ENCODE results near the gene XRN1.
"Not testable (repeated sequence)": the region's sequence is repeated elsewhere in the genome, so short reads cannot be mapped to it uniquely, and the experiment has no call there.

Gene XRN1

DNA sequence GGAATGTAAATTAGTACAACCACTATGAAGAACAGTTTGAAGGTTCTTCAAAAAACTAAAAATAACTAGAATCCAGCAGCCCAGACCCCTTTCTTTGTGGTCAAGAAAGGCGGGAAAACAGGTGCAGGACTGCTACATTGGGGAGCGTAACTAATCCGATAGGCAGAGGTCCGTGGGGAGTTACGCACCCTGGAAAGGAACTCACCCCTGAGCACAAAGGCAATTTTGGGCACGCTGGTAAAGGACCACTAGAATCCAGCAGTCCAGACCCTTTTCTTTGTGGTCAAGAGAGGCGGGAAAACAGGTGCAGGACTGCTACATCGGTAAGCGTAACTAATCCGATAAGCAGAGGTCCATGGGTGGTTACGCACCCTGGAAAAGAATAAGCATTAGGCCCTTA is 9.7 kb downstream of the XRN1 start:
- not testable (repeated sequence) for DNase-seq (ENCODE audit: low read depth)

DNA sequence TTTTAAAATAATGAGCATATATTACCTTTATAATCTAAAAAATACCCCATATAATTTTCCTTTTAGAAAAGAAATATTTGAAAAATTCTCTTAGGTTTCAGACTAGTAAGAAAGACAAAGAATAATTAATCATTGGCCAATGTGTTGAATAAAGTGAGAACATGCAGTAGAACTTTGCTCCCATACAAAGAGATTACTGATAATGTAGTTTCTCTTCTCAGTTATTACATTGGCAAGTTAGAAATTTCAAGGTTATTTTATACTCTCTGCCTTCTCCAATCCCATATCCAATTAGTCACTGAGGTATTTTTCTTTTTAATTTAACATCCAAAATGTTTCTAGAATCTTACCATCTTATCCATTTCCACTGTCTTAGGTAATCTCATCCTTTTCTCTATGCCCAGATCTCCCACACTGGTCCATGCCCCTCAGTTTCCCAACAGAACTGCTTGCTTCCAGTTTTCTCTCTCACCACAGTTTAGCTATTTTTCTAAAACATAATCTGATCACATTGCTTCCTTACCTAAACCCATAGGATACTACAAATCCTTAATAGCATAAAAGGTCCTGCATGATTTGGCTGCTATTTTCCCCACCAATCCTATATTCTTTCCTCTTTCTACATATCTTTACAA is 10.8 kb downstream of the XRN1 start:
- DNase-seq (ENCODE audit: low read depth) = no peak

DNA sequence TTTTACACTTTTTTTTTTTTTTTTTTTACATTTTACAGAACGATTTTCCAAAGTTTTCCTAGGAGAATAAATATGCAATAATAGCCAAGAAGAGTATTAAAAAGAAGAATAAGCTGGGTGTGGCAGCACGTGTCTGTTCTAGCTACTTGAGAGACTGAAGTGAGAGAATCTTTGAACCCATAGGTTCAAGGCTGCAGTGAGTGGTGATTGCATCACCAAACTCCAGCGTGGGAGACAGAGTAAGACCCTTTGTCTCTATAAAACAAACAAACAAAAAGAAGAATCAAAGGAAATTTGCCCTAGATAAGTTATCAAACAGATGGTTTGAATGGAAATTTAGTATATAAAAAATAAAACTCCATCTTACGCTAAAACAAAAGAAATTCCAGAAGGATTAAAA is 13.3 kb downstream of the XRN1 start:
- DNase-seq (ENCODE audit: low read depth) = no peak

DNA sequence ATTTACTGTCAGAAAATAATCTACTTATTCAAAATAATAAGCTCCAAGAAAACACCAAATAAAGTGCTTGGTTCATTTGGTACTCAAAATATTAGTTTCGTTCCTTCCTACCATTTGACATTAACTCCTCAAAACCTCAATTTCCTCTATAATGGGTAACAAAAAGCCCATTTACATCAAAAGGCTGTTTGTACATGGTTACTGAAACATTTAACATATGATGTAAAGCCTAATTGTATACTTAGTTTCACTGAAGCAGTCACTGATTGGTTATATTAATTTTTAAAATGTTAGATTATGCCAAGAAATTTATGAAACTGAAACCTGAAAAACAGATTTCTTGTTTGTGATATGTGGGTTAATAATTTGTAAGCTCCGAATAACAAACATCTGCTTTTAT is 14.7 kb downstream of the XRN1 start:
- no peak for DNase-seq (ENCODE audit: low read depth)

DNA sequence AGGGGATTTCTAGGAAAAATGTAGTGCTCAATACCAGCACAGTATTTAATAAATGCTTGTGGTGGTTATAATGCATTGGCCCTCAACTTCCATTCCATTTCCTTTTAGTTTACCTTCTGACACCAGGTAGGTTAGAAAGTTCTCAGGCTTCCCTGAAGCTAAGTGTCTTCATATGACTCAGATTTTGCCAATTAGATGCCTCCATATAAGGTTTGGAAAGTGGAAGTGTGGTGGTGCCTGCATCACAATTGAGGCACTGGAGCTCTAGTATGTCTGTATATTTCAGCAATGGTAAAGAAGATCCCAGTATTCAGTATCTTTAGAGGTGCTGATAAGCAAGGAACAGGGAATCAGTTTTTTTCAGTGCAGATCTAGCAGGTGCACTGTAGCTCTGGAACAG is 18.3 kb downstream of the XRN1 start:
- no peak for DNase-seq (ENCODE audit: low read depth)

DNA sequence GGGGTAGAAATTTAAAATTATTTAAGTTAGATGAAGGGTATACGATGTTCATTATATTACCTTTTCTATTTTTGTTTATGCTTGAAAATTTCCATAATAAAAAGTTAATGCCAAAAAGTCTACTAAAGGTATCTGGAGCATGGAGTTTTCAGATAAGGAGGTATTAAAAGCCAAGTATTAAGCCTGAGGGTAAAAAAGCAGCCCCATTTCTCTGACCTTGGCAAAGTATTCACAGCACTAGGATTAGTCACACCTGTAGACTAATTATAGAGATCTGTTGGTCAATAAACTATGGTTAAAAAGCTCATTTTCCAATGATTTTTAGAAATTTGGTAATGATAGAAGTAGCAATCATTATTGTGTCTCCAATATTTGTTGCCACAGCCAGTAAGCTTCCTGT is 23.1 kb downstream of the XRN1 start:
- no peak for DNase-seq (ENCODE audit: low read depth)

DNA sequence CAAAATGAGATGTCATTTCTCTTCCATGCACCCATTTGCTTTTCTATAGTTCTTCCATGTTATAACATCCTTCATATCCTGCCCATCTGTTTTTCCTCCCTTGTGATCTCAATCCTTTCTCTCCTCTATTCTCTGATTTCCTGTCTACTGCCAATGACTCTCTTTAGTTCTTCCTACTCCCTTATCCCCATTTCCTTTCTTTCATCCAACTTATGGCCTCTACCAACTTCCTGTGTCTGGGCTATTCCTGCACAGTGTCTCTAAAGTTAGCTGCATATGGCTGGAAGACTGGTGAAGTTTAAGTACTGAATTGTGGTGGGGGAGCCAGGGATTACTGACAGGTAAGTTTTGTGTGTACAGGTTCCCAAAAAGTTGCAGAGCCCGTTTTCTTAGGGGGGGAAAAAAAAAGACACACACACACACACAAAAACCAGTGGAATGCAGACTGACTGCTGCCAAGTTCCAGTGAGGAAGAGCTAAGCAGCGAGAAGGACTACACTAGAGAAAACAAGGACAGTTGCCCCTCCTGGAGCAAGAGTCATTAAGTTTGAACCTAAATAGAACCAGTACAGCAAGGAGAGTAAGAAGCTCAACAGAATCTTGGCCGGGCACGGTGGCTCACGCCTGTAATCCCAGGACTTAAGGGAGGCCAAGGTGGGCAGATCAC is 28.8 kb downstream of the XRN1 start:
- no peak for DNase-seq (ENCODE audit: low read depth)

DNA sequence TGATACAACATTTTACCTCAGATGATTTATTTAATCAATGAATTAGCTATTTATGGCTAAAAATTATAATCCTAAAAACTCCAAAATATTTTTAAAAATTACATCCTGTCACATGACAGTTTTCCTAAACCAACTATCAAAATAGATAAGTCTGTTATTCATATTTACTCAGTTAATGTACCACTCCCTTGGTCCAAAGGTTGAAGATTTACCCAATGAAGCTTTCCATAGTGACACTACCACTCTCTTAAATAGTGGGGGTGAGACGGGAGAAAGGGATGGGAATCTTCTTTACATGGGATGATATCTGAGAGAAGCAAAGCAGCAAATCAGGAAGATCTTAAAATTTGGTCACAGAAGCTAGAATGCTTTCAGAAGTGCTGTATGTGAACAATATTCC is 30.5 kb downstream of the XRN1 start:
- no peak for DNase-seq (ENCODE audit: low read depth)

DNA sequence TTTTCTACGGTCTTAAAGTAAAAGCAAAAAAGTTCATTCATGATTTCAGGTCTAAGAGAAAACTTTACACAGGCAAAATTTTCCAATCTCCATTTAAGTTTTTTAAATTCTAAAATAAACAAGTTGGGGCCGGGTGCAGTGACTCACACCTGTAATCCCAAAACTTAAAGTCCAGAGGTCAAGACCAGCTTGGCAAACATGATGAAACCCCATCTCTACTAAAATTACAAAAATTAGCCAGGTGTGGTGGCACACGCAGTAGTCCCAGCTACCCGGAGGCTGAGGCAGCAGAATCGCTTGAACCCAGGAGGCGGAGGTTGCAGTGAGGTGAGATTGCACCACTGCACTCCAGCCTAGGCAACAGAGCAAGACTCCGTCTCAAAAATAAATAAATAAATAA is 47.3 kb downstream of the XRN1 start:
- DNase-seq (ENCODE audit: low read depth) = not testable (repeated sequence)

DNA sequence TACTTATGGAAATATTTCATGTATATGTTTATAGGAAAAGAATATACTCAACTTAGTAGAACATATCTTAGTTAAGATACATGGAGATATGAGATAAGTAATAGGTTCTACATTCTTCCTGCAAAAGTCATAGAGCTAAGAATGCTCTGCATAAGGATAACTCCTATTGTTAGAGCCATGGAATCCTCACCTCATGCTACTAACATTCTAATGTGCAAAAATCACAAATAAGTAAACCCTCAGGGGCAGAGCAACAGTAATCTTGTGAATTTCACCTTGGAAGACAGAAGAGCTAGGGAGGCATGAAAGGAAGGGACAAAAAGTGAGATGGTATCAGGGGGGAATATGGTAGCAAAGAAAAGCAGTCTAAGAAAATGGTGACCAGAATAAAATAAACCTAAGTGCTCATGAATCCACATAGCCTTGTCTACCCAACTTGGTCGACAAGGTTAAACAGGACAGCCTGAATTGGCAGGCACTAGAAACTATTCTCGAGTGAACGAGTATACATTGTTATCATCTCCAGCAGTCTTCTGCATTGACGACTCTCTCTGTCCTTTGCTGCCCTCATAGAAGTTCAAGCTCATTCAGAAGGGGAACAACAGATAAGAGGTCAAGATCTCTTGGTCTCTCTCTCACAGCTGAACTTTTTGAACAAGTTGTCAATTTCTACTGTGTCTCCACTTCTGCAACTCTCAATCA is 52.8 kb downstream of the XRN1 start:
- DNase-seq (ENCODE audit: low read depth) = peak; percentile 15

DNA sequence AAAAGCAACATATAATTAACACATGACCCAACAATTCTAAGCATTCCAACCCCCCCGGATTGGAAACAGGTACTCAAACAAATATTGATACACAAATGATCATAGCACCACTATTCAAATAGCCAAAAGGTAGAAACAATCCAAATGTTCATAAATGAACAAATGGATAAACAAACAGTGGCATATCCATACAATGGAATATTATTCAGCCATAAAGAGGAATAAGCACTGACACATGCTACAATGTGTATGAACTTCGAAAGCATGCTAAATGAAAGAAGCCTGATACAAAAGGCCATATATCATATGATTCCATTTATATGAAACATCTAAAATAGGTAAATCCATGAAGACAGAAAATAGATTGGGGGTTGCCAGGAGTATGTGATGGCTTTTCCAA is 62.8 kb downstream of the XRN1 start:
- no peak for DNase-seq (ENCODE audit: low read depth)

DNA sequence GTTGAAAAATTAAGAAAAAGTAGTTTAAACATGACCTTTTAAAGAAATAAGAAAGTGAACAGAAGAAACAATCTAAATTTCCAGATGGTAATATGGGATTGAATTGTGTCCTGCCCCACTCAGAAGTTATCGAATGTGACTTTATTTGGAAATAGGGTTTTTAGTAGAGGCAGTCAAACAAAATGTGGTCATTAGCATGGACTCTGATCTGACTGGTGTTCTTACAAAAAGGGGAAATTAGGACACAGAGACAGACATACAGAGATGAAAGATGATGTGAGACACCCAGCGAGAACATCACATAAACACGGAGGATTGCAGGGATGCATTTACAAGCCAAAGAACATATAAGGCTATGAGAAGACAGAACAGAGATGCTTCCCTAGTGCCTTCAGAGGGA is 73.2 kb downstream of the XRN1 start:
- DNase-seq (ENCODE audit: low read depth) = no peak

DNA sequence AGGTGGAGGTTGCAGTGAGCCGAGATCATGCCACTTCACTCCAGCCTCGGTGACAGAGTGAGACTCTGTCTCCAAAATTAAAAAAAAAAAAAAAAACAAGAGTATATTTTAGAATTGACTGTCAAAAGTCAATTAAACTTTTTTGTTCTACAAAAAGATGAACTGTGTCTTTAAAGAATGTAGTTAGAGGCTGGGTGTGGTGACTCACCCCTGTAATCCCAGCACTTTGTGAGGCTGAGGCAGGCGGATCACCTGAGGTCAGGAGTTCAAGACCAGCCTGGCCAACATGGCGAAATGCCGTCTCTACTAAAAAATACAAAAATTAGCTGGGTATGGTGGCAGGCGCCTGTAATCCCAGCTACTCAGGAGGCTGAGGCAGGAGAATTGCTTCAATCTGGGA is 78.3 kb downstream of the XRN1 start:
- not testable (repeated sequence) for DNase-seq (ENCODE audit: low read depth)

DNA sequence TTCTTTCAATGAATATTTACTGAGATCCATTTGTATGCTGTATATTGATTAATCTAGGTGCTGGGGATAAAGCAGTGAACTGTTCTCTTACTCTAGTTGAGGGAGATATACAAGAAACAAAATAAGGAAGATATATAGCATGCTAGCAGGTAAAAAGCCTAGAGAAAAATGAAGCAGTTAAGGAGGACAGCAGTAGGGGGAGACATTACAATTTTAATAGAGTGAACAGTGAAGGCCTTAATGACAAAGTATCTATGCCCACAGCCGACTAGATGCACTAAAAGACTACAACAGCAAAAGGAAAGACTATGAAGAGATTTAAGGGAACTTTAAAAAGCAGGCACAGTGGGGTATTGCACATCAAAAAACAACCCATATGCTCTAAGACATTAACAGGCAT is 81.4 kb downstream of the XRN1 start:
- no peak for DNase-seq (ENCODE audit: low read depth)

DNA sequence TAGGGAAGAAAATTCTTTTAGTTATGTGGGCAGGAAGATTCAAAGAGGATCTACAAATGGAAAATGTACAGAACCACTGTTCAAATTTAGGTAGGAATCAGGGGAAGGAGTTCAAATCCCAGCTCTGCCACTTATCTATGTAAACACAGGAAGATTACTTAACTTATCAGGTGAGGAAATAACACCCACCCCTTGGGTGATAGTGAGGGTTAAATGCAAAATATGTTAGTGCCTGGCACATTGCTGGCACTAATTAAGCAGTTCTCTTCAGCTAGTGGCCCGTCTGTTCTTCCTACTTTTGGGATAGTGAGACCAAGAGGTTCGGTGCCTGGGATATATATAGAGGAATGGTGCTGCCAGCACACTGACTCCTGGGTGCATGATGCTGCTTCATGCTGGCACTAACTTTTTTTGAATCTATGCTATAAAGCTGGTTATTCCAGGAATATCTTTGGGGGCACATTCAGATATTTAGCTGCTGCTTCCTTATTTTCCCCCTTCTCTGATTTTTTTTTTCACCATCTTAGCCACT is 83.8 kb downstream of the XRN1 start:
- no peak for DNase-seq (ENCODE audit: low read depth)

DNA sequence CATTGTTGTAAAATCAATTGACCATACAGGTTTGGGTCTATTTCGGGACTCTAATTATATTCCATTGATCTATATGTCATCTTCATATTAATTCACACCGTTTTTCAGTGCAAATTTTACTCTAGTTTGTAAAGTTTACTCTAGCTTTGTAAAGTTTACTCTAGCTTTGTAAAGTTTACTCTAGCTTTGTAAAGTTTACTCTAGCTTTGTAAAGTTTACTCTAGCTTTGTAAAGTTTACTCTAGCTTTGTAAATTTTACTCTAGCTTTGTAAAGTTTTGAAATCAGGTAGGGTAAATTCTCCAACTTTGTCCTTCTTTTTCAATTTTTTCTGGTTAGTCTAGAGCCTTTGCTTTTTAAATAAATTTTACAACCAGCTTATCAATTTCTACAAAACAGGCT is 84.4 kb downstream of the XRN1 start:
- not testable (repeated sequence) for DNase-seq (ENCODE audit: low read depth)

DNA sequence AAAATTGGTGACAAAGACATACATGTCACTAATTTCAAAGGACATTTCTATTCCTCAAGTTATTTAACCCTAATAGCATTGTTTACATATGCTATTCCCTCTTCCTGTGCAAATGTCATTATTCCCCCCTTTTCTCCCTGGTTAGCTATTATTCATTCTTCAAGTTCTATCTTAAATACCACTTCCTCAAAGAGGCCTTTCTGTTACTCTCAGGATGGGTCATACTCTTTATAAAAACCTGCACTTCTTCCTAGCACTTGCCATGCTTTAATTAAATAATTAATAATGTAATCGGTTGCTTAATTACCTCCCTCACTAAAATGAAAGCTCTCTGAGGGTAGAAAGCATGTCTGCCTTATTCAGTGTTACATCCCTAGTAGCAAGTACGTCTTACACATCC is 88.5 kb downstream of the XRN1 start:
- no peak for DNase-seq (ENCODE audit: low read depth)

DNA sequence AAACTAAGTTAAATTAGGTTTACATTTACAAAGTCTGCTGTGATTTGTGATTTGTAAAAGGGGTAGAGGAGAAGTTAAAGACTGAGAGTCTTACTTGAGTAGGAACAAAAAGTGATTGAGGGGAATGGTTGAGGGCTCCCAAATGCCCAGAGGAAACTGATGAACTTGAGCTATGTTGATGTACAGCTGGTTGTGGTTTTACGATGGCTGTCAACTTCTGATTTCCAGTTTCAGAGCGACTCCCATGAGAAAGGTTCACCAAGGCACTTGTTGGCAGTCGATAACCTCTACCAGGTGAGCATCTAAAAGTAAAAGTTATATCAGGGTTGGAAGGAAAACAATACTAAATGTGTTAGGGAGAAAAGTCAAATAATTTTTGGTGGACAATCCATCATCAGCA is 91.0 kb downstream of the XRN1 start:
- DNase-seq (ENCODE audit: low read depth) = no peak

DNA sequence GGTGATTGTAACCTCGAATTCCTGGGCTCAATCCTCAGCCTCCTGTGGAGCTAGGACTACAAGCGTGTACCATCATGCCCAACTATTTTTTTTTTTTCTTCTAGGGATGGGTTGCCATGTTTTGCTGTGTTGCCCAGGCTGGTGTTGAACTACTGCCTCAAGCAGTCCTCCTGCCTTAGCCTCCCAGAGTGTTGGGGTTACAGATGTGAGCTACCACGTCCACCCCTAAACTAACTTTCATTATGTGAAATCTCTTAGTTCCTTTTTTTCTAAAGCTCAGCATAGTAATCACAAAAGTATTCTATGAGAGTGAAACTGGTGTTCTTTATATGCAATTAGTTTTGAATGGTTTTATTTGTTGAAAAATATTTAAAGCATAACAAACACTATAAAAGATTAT is 92.1 kb downstream of the XRN1 start:
- DNase-seq (ENCODE audit: low read depth) = no peak

DNA sequence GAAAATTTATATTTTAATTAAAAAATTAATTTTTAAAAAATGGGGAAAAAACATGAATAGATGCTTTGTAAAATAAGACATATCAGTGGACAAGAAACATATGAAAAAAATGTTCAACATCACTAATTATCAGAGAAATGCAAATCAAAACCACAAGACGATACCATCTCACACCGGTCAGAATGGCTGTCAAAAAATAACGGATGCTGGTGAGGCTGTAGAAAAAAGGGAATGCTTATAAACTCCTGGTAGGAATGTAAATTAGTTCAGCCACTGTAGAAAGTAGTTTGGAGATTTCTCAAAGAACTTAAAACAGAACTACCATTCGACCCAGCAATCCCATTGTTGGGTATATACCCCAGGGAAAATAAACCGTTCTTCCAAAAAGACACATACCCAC is 93.8 kb downstream of the XRN1 start:
- DNase-seq (ENCODE audit: low read depth) = no peak

DNA sequence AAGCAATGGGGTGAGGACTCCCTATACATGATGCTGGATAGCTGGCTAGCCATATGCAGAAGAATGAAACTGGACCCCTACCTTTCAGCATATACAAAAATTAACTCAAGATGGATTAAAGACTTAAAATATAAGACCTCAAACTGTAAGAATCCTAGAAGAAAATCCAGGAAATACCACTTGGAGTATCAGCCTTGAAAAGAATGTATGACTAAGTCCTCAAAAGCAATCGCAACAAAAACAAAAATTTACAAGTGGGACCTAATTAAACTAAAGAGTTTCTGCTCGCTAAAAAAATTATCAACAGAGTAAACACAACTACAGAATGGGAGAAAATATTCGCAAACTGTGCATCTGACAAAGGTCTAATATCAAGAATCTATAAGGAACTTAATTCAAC is 94.3 kb downstream of the XRN1 start:
- peak; percentile 36 for DNase-seq (ENCODE audit: low read depth)

DNA sequence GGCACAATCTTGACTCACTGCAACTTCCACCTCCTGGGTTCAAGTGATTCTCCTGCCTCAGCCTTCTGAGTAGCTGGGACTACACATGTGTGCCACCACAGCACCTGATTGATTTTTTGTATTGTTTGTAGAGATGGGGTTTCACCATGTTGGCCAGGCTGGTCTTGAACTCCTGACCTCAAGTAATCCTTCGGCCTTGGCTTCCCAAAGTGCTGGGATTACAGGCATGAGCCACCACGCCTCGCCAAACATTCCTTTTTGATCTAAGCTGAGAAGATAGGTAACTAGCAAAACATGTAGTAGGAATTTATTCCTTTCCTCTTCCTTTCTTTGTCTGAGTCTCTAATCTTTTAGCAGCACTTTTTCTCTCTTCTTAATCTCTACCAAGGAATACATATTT is 95.1 kb downstream of the XRN1 start:
- not testable (repeated sequence) for DNase-seq (ENCODE audit: low read depth)

DNA sequence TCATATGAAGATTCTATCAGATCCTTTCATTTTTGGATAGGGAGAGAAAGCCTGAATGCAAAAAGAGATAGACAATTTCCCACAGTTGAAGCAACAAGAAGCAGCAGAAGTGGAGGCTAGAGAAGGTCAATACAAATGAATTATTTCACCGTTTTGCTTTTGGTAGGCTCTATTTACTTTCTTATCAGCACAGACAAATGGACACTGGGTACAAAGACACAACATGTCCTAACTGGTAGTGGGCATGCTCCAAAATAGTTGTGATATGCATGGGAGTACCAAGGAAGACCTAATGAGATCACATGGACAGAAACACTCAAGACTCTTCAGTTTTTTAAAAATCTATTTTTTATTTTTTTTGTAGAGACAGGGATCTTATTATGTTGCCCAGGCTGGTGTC is 99.4 kb downstream of the XRN1 start:
- DNase-seq (ENCODE audit: low read depth) = no peak

Data from non-pigmented ciliary epithelial cell (primary cell).